ENCODE measurements around the gene ZNF526. TPM values are rescaled to one million over a fixed set of nuclear protein-coding genes. Genes with fewer than 3 reads are reported as not detected.

Gene ZNF526
- total RNA-seq, 1 experiment from 2014 or later, result 5.1 TPM

DNA sequence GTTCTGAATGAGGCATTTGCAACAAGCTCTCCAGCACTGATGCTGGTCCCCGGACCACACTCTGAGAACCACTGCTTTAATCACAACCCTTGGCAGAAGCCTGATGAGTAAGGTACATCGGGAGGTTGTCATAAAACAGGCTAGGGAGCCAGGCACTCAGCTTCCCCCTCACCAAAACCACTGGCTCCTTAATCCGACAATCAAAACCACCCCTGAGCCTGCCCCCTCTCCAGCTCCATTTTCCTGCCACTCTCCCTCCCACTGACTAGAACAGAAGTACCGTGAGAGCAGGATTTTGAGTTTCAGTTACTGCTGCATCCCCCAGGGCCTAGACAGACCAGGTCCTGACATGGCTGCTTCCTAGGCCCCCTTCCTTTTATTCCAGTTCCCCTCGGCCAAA, 15.1 kb downstream of the ZNF526 start:
- no peak overlapping the region for H2AFZ ChIP-seq (ENCODE audit: low read length)
- no peaks in the 10 kb centered on the region for H3K9me3 ChIP-seq (ENCODE audit: low read length)
- H3K9ac ChIP-seq (ENCODE audit: low read length), result no peak overlapping the region
- ChIA-PET CTCF (no interaction called here), POLR2A (ENCODE audit: unreplicated experiment) (no interaction called here)
- no peak for DNase-seq
- H3F3A ChIP-seq (ENCODE audit: low read length, unreplicated experiment), result no peaks in the 10 kb centered on the region
- no peaks in the 10 kb centered on the region for H3K27me3 ChIP-seq (ENCODE audit: low read length)
- no peaks in the 10 kb centered on the region; the same call in 1 of the 2 replicates for H3K36me3 ChIP-seq (ENCODE audit: low read depth, low read length)
- ATAC-seq, result no peak
- no TSS peak for BruUV-seq (replicated peaks)
- no peak overlapping the region for H3K27ac ChIP-seq (ENCODE audit: low read length)
- H3K4me1 ChIP-seq (ENCODE audit: insufficient read depth, low read length), result no peaks in the 10 kb centered on the region
- no peak for TF ChIP-seq EZH2phosphoT487 (IDR thresholded peaks at IDR 0.05; ENCODE audit: borderline replicate concordance, low read length)
- TF ChIP-seq, protein P1, sequence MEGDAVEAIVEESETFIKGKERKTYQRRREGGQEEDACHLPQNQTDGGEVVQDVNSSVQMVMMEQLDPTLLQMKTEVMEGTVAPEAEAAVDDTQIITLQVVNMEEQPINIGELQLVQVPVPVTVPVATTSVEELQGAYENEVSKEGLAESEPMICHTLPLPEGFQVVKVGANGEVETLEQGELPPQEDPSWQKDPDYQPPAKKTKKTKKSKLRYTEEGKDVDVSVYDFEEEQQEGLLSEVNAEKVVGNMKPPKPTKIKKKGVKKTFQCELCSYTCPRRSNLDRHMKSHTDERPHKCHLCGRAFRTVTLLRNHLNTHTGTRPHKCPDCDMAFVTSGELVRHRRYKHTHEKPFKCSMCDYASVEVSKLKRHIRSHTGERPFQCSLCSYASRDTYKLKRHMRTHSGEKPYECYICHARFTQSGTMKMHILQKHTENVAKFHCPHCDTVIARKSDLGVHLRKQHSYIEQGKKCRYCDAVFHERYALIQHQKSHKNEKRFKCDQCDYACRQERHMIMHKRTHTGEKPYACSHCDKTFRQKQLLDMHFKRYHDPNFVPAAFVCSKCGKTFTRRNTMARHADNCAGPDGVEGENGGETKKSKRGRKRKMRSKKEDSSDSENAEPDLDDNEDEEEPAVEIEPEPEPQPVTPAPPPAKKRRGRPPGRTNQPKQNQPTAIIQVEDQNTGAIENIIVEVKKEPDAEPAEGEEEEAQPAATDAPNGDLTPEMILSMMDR (conservative IDR thresholded peaks at IDR 0.05; ENCODE audit: low read depth, low read length), result no peak
- no peaks in the 10 kb centered on the region for H3K9me2 ChIP-seq (replicated peaks; ENCODE audit: low read length)
- intact Hi-C loops (cut with micrococcal nuclease), result no loop called here
- H3K4me2 ChIP-seq (ENCODE audit: low read length), result no peak overlapping the region
- H3K4me3 ChIP-seq (ENCODE audit: low read length), result no peak overlapping the region
- H3K79me2 ChIP-seq (ENCODE audit: low read length), result peaks cover 14% of the 10 kb centered on the region
- H4K20me1 ChIP-seq (ENCODE audit: low read length), result no peaks in the 10 kb centered on the region

- Histone ChIP-seq H3K4me2 (ENCODE audit: low read length) (no peak overlapping the region), H3K4me3 (ENCODE audit: low read length) (no peak overlapping the region), H2AFZ (ENCODE audit: low read length) (no peak overlapping the region), H4K20me1 (ENCODE audit: low read length) (no peaks in the 10 kb centered on the region), H3K79me2 (ENCODE audit: low read length) (peaks cover 44% of the 10 kb centered on the region), H3K9ac (ENCODE audit: low read length) (no peak overlapping the region), H3K4me1 (ENCODE audit: insufficient read depth, low read length) (peaks cover 4% of the 10 kb centered on the region), H3K9me2 (replicated peaks; ENCODE audit: low read length) (no peaks in the 10 kb centered on the region), H3F3A (ENCODE audit: low read length, unreplicated experiment) (no peaks in the 10 kb centered on the region), H3K27ac (ENCODE audit: low read length) (no peak overlapping the region), H3K36me3 (ENCODE audit: low read depth, low read length) (no peaks in the 10 kb centered on the region; the same call in 1 of the 2 replicates), H3K9me3 (ENCODE audit: low read length) (no peaks in the 10 kb centered on the region), H3K27me3 (ENCODE audit: low read length) (no peaks in the 10 kb centered on the region)
- ATAC-seq, result no peak
- intact Hi-C loops (cut with micrococcal nuclease), result no loop called here
- CTCF ChIA-PET, result interaction anchor here (0.5 kb wide), 1 partner anchor 202 kb away, joined by 15 read pairs; no protein-coding TSS in a partner anchor
- DNase-seq, result no peak
- BruUV-seq (replicated peaks), result no TSS peak
- POLR2A ChIA-PET (ENCODE audit: unreplicated experiment), result no interaction called here
- TF ChIP-seq EZH2phosphoT487 (IDR thresholded peaks at IDR 0.05; ENCODE audit: borderline replicate concordance, low read length), result no peak
- no peak for TF ChIP-seq EZH2 (IDR thresholded peaks at IDR 0.05; ENCODE audit: low read length, unreplicated experiment)
- TF ChIP-seq, protein P1 (conservative IDR thresholded peaks at IDR 0.05; ENCODE audit: low read depth, low read length), result no peak
Measured at GRCh38 chr19:42239544-42240220, 19.6 kb downstream of the ZNF526 start.

DNA sequence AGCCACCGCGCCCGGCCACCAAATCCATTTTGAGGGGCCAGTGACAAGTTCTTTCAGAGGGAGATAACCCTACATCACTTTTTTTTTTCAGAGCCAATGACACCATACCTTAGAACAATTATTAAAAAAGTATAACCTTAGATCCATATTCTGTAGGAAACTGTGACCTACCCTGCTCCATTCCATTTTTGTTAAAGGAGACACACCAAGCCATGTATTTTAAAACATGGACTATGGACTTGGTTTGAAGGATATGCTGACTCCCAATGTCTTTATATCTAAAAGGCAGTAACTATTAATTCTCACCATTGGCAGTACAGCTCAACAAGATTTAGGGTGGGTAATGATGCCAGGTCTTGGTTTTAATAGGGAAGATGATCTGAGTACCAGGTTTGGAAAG, 21.2 kb downstream of the ZNF526 start:
- Histone ChIP-seq H3K27ac (ENCODE audit: low read length) (no peak overlapping the region), H2AFZ (ENCODE audit: low read length) (no peak overlapping the region), H3K27me3 (ENCODE audit: low read length) (no peaks in the 10 kb centered on the region), H3K79me2 (ENCODE audit: low read length) (peaks cover 44% of the 10 kb centered on the region), H4K20me1 (ENCODE audit: low read length) (no peaks in the 10 kb centered on the region), H3K4me1 (ENCODE audit: insufficient read depth, low read length) (peaks cover 4% of the 10 kb centered on the region), H3K9ac (ENCODE audit: low read length) (peak overlapping the region; percentile 93), H3K36me3 (ENCODE audit: low read depth, low read length) (no peaks in the 10 kb centered on the region), H3F3A (ENCODE audit: low read length, unreplicated experiment) (no peaks in the 10 kb centered on the region), H3K4me3 (ENCODE audit: low read length) (peak overlapping the region; percentile 98), H3K9me3 (ENCODE audit: low read length) (no peaks in the 10 kb centered on the region), H3K4me2 (ENCODE audit: low read length) (peak overlapping the region; percentile 94), H3K9me2 (replicated peaks; ENCODE audit: low read length) (no peaks in the 10 kb centered on the region)
- ATAC-seq (no peak), DNase-seq (no peak)
- ChIA-PET POLR2A (ENCODE audit: unreplicated experiment) (no interaction called here), CTCF (no interaction called here)
- BruUV-seq (replicated peaks), result no TSS peak
- intact Hi-C loops (cut with micrococcal nuclease), result no loop called here
- TF ChIP-seq EZH2phosphoT487 (IDR thresholded peaks at IDR 0.05; ENCODE audit: borderline replicate concordance, low read length), result no peak
- TF ChIP-seq EZH2 (IDR thresholded peaks at IDR 0.05; ENCODE audit: low read length, unreplicated experiment), result no peak
- TF ChIP-seq, protein P1 (conservative IDR thresholded peaks at IDR 0.05; ENCODE audit: low read depth, low read length), result no peak
